Measurements from ENCODE around the gene LEMD1.
"Not testable (repeated sequence)": the region's sequence is repeated elsewhere in the genome, so short reads cannot be mapped to it uniquely, and the experiment has no call there.

LEMD1 gene

GRCh38 chr1:205376739-205377138 is 45.1 kb downstream of the LEMD1 start:
- DNase-seq: no peak

DNA sequence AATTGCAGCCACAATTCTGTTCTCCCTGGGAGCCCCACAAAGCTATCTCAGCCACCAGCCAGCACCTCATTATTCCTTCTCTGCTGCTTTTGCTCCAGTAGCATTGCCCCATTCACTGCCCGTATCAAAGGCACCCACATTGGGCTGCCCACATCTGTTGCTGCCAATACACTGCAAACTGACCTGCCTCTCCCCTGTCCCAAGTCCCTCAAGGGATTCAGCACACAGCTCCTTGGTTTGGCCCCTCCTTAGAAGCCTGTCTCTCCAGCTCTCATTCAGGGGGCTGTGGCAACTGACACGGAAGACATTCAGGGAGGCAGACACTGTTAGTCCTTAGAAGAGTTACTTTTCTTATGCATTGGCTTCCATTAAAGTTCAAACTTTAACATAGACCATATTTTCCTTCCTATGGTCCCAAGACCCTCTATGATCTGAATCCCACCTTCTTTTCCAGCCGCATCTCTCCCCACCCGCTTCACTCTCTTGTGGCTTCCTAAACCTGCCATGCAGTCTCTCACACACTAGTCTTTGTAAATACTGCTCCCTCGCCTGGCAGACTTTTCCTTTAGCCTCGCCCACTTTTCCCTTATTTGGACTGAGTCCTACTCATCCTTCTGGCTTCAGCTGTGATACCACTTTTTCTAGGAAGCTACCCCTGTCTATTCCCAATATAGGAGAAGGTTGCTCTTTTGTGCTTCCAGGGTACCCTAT is 45.9 kb downstream of the LEMD1 start:
- DNase-seq: no peak

DNA sequence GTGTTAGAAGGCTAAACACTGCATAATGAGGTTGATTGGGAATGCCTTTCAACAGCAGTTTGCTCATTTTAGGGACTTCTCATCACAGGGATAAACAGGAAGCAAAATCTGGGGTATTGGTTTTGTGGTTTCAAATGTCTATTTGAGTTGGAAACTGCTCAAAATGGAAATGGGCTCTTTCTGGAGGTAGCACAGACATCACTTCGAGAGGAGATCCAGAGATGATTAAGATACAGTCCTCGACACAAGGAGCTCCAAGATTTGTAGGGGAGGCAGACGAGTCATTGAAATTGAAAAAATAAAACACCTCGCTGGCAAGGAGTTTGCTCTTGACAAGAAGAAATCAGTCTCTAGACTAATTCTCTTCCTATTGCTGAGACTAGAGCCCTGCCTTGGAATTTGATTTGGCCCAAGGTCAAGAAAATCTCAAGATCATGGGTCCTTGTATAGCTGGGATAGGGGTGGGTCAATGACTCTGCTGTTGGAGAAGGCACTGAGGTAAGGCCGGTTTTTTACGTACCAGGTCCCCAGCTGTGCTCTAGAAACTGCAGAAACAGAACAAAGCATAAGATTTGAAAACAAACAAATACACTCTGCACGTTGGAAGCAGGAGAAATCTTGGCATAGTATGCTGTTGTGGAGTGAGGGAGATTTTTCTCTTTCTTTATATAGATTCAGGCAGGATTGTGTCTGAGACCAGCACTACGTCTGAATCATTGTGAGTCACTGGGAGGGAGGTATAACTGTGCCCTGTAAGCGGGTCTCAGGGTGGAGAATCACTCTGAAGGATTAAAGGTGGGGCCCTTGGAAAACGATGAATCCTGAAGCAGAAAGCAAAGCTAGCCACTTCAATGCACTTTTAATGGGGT is 47.4 kb downstream of the LEMD1 start:
- no peak for DNase-seq

DNA sequence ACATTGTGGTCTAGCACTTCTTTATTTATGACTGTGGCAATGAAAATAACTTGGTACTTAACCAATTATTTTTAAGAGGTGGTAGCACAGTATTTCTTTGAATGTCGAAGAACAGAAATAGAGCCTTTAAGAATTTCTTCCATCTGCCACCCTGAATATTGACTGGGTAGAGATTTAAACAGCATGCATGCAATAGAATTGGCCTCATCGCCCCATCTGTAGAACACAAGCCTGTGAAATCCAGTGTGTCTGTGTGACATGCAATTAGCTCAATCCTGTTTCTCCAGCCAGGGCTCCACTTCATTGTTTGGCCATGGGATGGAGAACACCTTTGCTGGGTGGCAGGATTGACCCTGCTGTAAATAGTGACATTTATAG is 48.1 kb downstream of the LEMD1 start:
- no peak for DNase-seq

DNA sequence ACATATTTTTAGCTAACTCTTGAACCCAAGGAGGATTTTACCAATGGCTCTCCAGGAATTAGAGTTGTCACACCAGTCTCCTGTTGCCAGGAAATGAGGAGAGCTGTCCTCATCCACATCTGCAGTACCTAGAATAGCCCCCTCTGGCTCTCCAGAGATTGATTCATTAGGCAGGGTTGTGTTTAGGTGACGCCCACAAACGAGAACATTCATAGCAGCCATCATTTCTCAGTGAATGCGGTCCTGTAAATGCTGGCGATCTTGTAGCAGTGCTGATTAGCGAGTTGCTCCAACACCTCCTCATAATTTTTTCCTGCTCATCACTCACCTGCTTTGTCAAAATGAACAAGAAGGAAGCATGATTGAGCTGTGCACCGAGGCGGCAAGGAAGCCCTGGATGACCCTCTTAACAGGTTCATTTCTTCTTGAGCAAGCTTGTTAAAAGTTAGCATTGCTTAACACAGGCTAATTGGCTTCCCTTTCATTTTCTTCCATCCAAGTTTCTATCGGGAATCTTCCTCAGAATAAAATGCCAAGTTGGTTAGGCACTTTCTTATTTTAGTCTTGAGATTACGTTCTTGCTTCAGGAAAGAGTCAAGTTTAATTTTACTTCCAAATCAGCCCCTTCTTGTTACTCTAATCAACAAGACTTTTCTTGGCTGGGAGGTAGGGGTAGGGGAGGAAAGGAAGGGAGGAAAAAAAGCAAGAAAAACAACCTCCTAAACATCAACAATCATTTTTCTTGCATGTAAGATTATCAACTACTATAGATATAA is 48.6 kb downstream of the LEMD1 start:
- DNase-seq: no peak

- no peak for DNase-seq
Measured at GRCh38 chr1:205371871-205372660, 49.8 kb downstream of the LEMD1 start.

GRCh38 chr1:205370780-205371179 is 51.1 kb downstream of the LEMD1 start:
- DNase-seq: no peak

DNA sequence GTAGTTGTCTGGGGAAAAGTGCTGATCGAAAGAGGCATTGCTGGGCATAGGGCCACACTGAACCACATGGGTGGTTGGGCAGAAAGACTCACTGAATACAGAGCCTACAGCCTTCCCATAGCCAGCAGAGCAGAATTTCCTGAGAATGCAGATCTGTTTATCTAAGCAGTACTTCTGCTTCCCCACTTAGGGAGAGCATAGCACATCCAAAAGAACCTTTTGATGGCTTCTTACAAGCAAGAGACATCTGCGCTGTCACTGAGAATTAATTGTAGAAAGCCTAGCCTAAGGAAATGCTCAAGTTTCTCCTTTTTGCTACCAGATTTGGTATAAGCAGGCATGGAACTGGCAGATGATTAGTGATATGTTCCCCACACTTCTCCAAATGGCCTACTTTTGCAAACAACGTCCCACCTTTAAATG is 52.1 kb downstream of the LEMD1 start:
- no peak for DNase-seq

DNA sequence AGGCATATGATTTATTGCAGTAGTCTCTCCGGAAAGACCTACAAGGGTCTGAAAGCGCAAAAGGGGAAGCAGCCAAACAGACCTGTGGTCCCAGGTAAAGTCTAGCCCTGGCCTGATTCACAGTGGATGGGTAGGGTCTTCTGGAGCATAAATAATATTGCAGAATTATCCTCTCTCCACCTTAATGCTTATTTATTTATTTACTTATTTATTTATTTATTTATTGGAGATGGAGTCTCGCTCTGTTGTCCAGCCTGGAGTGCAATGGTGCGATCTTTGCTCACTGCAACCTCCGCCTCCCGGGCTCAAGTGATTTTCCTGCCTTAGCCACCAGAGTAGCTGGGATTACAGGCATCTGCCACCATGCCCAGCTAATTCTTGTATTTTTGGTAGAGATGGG is 53.4 kb downstream of the LEMD1 start:
- DNase-seq: no peak

DNA sequence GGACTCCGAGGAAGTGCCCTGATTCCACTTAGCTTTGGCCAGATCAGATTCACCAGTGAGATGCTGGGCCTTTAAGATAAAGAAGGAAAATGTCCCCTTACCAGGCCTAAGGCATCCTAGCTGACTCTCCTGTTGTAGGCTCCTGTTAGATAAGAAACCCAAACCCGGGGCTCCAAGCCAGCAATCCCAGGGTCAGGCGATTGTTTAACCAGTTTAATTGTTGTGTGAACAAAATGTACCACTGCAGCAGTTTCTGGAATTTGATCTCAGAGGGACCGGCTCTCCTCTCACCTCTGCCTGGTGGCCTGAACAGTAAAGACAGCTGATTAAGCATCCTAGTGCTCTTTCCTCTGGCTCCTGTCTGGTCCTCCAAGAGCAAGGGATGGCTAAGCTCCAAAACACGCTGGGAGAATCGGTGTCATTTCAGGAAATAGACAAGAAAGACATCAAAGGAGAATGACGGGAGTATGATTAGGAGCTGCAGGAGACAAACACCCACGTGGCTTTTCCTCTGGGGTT is 55.9 kb downstream of the LEMD1 start:
- no peak for DNase-seq

- DNase-seq: not testable (repeated sequence)
Measured at GRCh38 chr1:205365086-205365485, 56.8 kb downstream of the LEMD1 start.

- DNase-seq: no peak
Measured at GRCh38 chr1:205360891-205361290, 61.0 kb downstream of the LEMD1 start.

GRCh38 chr1:205359771-205360565 is 61.9 kb downstream of the LEMD1 start:
- DNase-seq: no peak

DNA sequence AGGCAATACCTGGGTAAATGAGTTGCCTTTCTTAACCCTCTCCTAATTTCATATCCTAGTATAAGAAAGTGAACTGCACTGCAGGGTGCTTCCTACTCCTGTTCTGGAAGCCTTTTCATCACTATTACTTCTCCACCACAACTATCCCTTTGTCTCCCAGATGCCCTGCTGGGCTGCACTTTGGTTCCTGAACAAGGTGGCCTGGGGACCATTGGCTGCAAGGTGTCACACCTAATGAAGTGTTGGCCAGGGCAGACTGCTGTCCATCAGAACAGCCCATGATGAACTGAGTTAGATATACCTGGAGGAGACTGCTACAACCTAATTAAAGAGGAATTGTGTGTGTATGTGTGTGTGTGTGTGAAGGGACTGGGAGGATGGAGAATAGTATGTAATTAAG is 63.3 kb downstream of the LEMD1 start:
- DNase-seq: no peak

DNA sequence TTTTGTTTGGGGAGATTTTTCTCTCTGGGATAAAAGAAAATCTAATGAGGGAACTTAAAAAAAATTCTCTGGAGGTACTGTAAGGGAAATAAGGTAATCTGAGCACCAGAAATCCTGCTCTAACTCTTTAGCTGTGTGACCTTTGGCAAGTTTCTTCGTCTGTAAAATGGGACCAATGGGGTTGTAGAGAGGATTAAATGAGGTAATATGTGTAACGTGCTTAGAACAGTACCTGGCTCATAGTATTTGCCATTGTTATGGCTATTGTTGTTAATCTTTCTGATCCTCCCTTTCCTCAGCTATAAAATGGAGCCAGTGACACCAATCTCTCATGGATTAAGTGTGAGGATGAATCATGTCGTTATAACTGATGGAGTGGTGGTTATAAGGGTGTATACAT is 64.3 kb downstream of the LEMD1 start:
- DNase-seq: no peak

DNA sequence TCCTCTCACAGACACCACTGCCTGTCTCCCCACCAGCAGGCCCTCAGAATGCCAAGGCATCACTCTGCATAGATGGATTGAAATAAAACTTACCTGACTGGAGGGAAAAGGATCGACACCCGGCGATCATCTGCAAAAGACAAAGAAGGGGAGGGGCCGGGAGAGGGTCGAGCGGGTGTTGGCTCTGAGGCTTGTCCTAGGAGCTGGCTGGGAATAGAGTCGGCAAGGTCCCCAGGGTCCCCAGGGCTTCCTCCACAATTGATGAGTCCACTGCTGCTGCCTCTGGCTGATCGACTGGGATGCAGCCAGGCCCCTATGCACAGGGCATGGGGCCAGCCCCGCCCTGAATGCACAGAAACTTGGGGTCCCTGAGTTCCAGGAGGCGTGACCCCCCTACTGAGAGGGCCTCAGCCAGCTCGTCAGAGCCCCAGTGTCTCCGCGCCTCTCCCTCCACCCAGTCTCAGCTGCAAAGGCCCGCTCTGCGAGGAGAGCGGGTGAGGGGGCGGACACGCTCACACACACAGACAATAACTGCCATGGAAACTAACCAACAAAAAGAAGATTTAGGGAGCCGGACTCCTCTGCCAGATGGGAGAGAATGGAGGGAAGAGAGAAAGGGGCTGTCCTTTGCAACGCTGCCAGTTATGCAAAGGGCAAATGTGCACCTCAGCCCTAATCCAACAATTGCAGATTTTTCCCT is 65.3 kb downstream of the LEMD1 start, which contains the start of gene KLHDC8A:
TSS of gene KLHDC8A (minus strand) at position 483 of the 700 bp plus-strand sequence. CDS start 13,318 bp downstream, outside the sequence.
- no peak for DNase-seq

DNA sequence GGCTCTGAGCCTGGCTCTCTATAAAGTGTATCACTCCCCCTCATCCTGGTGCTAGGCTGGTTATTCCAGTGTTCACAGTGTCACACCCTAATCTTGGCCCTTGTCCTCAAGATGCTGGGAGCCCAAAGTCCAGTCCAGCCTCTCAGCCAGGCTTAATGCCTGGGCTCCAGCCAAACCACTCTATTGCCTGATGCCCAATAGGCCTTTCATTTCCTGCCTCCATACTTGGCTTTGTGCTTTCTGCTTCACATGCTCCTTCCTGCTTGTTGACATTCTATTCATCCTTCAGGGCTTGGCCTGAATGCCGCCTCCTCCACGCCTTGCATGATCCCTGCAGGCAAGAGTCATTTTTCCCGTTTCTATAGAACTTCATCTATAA is 66.8 kb downstream of the LEMD1 start:
- DNase-seq: no peak

DNA sequence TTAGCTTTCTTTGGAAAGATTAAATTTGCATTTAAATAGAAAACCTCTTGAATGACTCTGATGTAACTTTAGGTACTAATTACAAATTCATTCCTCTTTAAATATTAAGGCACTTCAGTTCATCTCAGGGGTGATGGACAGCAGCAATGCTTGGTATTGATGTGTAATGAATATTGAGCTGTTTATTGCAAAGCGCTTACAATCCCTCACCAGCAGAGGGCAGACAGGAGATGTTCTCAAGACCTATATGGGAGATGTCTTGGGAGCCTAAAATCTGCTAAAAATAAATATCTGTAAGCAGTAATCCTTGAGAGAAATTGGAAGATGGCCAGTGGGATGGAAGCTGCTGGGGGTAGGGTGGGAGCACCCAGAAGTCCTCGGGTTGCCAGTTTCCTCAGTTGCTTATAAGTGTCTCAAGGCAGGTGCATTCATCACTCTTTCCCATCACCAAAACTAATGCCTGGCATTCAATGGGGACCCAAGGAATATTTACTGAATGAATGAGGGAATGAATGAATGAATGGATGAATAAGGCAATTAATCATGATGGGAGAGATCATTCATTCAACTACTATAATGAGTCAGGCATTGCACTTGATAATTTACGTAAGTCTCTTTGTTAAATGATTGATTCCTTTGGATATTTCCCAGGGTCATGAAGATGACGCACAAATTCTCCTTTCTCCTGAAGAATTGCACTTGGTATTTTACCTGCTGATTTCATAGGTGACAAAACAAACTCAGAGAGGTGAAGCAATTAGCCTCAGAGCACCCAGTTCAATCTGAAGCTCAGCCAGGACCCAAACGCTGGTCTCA is 67.4 kb downstream of the LEMD1 start:
- DNase-seq: peak; percentile 78

- DNase-seq: no peak
Measured at GRCh38 chr1:205353612-205354011, 68.2 kb downstream of the LEMD1 start.

DNA sequence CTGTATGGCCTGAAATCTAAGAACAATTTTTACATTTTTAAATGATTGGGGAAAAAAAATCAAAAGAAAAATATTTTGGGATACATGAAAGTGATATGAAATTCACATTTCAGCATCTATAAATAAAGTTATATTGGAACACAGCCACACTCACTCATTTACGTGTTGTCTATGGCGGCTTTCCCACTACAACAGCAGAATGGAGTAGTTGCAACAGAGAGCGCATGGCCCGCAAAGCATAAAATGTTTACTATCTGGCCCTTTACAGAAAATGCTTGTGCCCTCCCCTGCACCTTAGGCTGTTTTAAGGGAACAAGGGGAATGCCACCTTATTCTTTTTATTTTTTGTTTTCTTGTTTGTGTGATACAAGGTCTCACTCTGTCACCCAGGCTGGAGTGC is 68.7 kb downstream of the LEMD1 start:
- no peak for DNase-seq

Measured in activated effector memory CD4-positive, alpha-beta T cell treated with anti-CD3 and anti-CD28 coated beads, Interleukin-2, amount 50 U/mL, for 16 hours (primary cell).